Esophagus muscularis mucosa (tissue), 4 donors: Measurements from ENCODE around the gene MARK1. TPM values are rescaled to one million over a fixed set of nuclear protein-coding genes. Genes with fewer than 3 reads are reported as not detected.

Source experiments
- DNase-seq: peaks from one replicate; pipeline ENCODE4 v3.0.0-alpha.2; 2017; ENCODE audit errors: extremely low spot score
- H3K27ac ChIP-seq, 4 donors: fragments of 200-600 bp; sonication (generic); replicated peaks in 1 of 4; 1 replicate in 3 of 4; 2 replicates in 1 of 4; pipeline ENCODE4 v1.5.1; 2016 to 2019; ENCODE audit warnings: mild to moderate bottlenecking in 1 of 4
- H3K27me3 ChIP-seq, 4 donors: fragments of 200-600 bp; sonication (generic); one replicate each; pipeline versions ENCODE4 v1.5.1 to v1.6.0; 2016 to 2019
- H3K36me3 ChIP-seq, 4 donors: fragments of 200-600 bp; sonication (generic); one replicate each; pipeline ENCODE4 v1.5.1; 2016 to 2019
- H3K4me1 ChIP-seq, 4 donors: fragments of 200-600 bp; sonication (generic); one replicate each; pipeline ENCODE4 v1.5.1; 2016 to 2019
- H3K4me3 ChIP-seq, 4 donors: fragments of 200-600 bp; sonication (generic); 1 replicate in 2 of 4; 2 replicates in 2 of 4; pipeline ENCODE4 v1.5.1; 2016 to 2019; ENCODE audit warnings: mild to moderate bottlenecking in 4 of 4, moderate library complexity in 1 of 4
- H3K9me3 ChIP-seq, 4 donors: fragments of 200-600 bp; sonication (generic); 1 replicate in 3 of 4; 2 replicates in 1 of 4; pipeline ENCODE4 v1.5.1; 2016 to 2019
- CTCF ChIP-seq, 3 experiments: fragments of 200-600 bp in 2 of 3; fragments of 450-650 bp in 1 of 3; sonication (generic) in 2 of 3; IDR thresholded peaks; one replicate each; pipeline ENCODE4 v1.5.1; 2017 to 2019; ENCODE audit warnings: antibody characterized with exemption in 3 of 3, mild to moderate bottlenecking in 2 of 3, moderate library complexity in 1 of 3
- EP300 ChIP-seq: sonication (generic); formaldehyde crosslinking; IDR thresholded peaks from one replicate; pipeline ENCODE4 v1.6.1; 2017; ENCODE audit warnings: antibody characterized with exemption
- POLR2A ChIP-seq: fragments of 450-650 bp; IDR thresholded peaks from one replicate; pipeline ENCODE4 v1.6.1; 2017; ENCODE audit warnings: antibody characterized with exemption, moderate library complexity, mild to moderate bottlenecking, low read depth
- POLR2AphosphoS5 ChIP-seq, 2 donors: sonication (generic); formaldehyde crosslinking; IDR thresholded peaks; one replicate each; pipeline ENCODE4 v1.6.1; 2017; ENCODE audit warnings: antibody characterized with exemption in 2 of 2
- WGBS: methylation state at CpG from one replicate; pipeline ENCODE4 v1.1.5; 2018; 5-methylcytosine and 5-hydroxymethylcytosine counted together
- intact Hi-C: fragments of 100-400 bp; cut with DNase I; formaldehyde crosslinking; loops from one replicate; pipeline ENCODE4 v1.15.1; 2023
- total RNA-seq, 4 donors: library from RNA; depleted of rRNA; stranded (reverse); fragments of >200 nt; gene quantifications; one replicate each; pipeline versions ENCODE4 v1.1.0 to v1.2.1, GENCODE V29; 2016

Gene MARK1
- total RNA-seq, 4 donors from 2014 or later, result 16.7 to 24.4 (median 17.6) TPM

GRCh38 chr1:220631238-220631815 is 103.4 kb downstream of the MARK1 start:
- Histone ChIP-seq H3K27me3 (no peaks in the 10 kb centered on the region), H3K9me3 (no peaks in the 10 kb centered on the region), H3K27ac (no peak overlapping the region), H3K36me3 (peaks cover 0 to 11% (median 8%) of the 10 kb centered on the region in 4 donors), H3K4me3 (no peak overlapping the region), H3K4me1 (no peaks in the 10 kb centered on the region)
- intact Hi-C loops, result no loop called here
- 82% methylated on average over 4 of the region's 4 CpGs for WGBS
- TF ChIP-seq CTCF (IDR thresholded peaks at IDR 0.05), result no peak
- no peak for TF ChIP-seq EP300
- no peak for TF ChIP-seq POLR2A
- TF ChIP-seq POLR2AphosphoS5 (IDR thresholded peaks at IDR 0.05), result no peak
- no peak for DNase-seq

GRCh38 chr1:220637759-220638158 is 109.8 kb downstream of the MARK1 start:
- no peak for DNase-seq
- Histone ChIP-seq H3K4me3 (no peak overlapping the region), H3K4me1 (no peaks in the 10 kb centered on the region), H3K9me3 (no peaks in the 10 kb centered on the region), H3K27ac (no peak overlapping the region), H3K27me3 (no peaks in the 10 kb centered on the region), H3K36me3 (peaks cover 0 to 41% (median 14%) of the 10 kb centered on the region in 4 donors)
- intact Hi-C loops, result no loop called here
- 98% methylated on average over 1 of the region's 1 CpG for WGBS
- TF ChIP-seq EP300 (no peak), CTCF (IDR thresholded peaks at IDR 0.05) (no peak), POLR2A (no peak), POLR2AphosphoS5 (IDR thresholded peaks at IDR 0.05) (no peak)

GRCh38 chr1:220642285-220642684 is 114.3 kb downstream of the MARK1 start:
- Histone ChIP-seq H3K4me1 (no peaks in the 10 kb centered on the region), H3K27ac (no peak overlapping the region), H3K27me3 (no peaks in the 10 kb centered on the region), H3K9me3 (no peaks in the 10 kb centered on the region), H3K36me3 (peaks cover 0 to 23% (median 3%) of the 10 kb centered on the region in 4 donors), H3K4me3 (no peak overlapping the region)
- TF ChIP-seq POLR2A (no peak), EP300 (no peak), POLR2AphosphoS5 (IDR thresholded peaks at IDR 0.05) (no peak), CTCF (IDR thresholded peaks at IDR 0.05) (no peak)
- DNase-seq, result no peak
- WGBS, result 100% methylated on average over 4 of the region's 4 CpGs
- intact Hi-C loops, result no loop called here

- no peaks in the 10 kb centered on the region for H3K4me1 ChIP-seq
- WGBS, result 90% methylated on average over 13 of the region's 13 CpGs
- intact Hi-C loops, result no loop called here
- TF ChIP-seq POLR2AphosphoS5 (IDR thresholded peaks at IDR 0.05) (no peak), POLR2A (no peak), EP300 (no peak), CTCF (IDR thresholded peaks at IDR 0.05) (no peak)
- no peak for DNase-seq
- no peaks in the 10 kb centered on the region for H3K9me3 ChIP-seq
- H3K4me3 ChIP-seq, result no peak overlapping the region
- H3K36me3 ChIP-seq, result peaks cover 0 to 50% (median 15%) of the 10 kb centered on the region in 4 donors
- no peak overlapping the region for H3K27ac ChIP-seq
- H3K27me3 ChIP-seq, result no peaks in the 10 kb centered on the region
These were observed 125.1 kb downstream of the MARK1 start for GRCh38 chr1:220652995-220653394.

- intact Hi-C loops, result no loop called here
- Histone ChIP-seq H3K4me1 (no peaks in the 10 kb centered on the region), H3K36me3 (peaks cover 0 to 59% (median 13%) of the 10 kb centered on the region in 4 donors), H3K9me3 (no peaks in the 10 kb centered on the region), H3K4me3 (no peak overlapping the region), H3K27ac (no peak overlapping the region), H3K27me3 (no peaks in the 10 kb centered on the region)
- no peak for TF ChIP-seq POLR2AphosphoS5 (IDR thresholded peaks at IDR 0.05)
- TF ChIP-seq EP300, result no peak
- TF ChIP-seq POLR2A, result no peak
- TF ChIP-seq CTCF (IDR thresholded peaks at IDR 0.05), result no peak
- DNase-seq, result no peak
- WGBS, result 89% methylated on average over 1 of the region's 1 CpG
These were observed 127.6 kb downstream of the MARK1 start for GRCh38 chr1:220655509-220655908.
